T-helper 22 cell (primary cell): ENCODE results near the gene B4GALNT1.
"Not testable (repeated sequence)": the region's sequence is repeated elsewhere in the genome, so short reads cannot be mapped to it uniquely, and the experiment has no call there.

Experiments
- DNase-seq: peaks from one replicate; pipeline ENCODE4 v3.0.0-alpha.2; 2020; ENCODE audit warnings: low read depth

The B4GALNT1 gene

GRCh38 chr12:57607958-57608663, 24.9 kb downstream of the B4GALNT1 start:
- DNase-seq, result no peak

DNA sequence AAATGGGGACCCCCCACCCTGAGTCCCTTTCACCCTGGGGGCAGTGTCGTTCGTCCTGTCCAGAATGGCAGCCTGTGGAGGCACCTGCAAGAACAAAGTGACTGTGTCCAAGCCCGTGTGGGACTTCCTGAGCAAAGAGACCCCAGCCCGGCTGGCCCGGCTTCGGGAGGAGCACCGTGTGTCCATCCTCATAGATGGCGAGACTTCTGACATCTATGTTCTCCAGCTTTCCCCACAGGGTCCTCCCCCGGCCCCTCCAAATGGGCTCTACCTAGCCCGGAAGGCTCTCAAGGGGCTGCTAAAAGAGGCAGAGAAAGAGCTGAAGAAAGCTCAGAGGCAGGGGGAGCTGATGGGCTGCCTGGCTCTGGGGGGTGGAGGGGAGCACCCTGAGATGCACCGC, 26.2 kb downstream of the B4GALNT1 start:
- no peak for DNase-seq

DNA sequence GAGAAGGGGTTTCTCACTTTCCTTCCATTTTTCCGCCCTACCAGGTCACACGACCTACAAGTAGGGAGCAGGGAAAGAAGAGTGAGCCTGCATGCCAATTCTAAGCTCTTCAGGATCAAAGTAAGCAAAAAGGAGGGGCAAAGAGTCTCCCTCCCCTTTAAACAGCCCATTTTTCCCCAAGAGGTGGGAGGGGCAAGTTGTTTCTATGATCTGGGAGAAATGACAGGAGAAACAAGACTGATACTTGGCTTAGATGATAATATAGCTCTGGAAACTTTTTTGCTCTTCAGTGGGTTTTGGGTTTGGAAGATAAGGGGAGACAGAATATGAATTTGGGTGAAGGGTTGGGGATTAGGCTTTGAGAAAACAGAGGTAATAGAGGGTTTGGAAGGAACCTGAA, 26.6 kb downstream of the B4GALNT1 start:
- DNase-seq, result no peak

- DNase-seq, result no peak
Measured at GRCh38 chr12:57605811-57606311, 27.1 kb downstream of the B4GALNT1 start.

- no peak for DNase-seq
Measured at GRCh38 chr12:57604992-57605810, 27.8 kb downstream of the B4GALNT1 start.

DNA sequence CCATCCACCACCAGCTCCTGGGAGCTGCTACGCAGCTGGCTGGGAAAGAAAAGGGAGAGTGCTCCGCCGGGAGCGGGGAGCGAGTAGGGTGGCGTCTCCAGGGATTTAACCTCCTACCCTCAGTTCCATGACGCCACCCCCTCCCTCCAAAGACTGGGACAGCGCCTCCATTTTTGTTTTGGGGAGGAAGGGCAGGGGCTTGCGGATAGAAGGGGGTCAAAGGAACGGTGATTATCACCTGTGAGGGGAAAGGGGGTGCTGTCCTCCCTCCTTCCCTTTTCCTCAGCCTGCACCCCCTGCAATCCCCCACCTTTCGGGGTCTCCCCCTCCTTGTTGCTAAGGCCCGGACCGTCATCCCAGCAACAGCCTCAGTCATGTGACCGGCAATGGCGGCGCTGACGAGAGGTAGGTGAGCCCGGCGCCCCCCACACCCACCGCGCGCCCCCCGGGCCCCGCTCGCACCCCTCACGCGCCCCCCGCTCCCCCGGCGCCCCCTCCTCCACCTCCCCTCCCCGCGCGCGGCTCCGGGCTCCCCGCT, 28.5 kb downstream of the B4GALNT1 start, which contains the start of gene DTX3:
TSS of gene DTX3 (plus strand) at position 371 of the 538 bp plus-strand sequence. CDS start 1,694 bp downstream, outside the sequence.
- DNase-seq, result no peak

GRCh38 chr12:57603815-57604453, 29.1 kb downstream of the B4GALNT1 start:
- DNase-seq, result no peak

GRCh38 chr12:57603324-57603723, 29.7 kb downstream of the B4GALNT1 start:
- no peak for DNase-seq

DNA sequence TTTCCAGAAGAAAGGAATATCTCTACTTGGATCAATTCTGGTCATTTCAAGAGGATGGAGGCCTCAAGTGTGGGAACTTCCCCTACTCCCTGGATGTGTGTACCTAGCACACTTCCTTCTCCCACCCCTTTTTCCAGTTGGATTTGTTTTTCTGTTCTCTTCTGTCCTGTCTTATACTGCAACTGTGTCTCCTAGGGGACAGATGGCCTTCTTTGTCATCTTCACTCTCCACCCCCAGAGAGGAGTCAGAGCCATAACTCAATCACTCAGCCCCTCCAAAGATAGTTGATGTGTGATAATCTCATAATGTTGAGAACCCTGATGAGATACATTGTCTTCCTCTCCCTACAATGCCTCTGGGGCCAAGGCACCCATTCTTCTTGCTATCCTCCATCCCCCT, 30.5 kb downstream of the B4GALNT1 start:
- DNase-seq, result no peak

GRCh38 chr12:57600395-57600794, 32.6 kb downstream of the B4GALNT1 start:
- no peak for DNase-seq

DNA sequence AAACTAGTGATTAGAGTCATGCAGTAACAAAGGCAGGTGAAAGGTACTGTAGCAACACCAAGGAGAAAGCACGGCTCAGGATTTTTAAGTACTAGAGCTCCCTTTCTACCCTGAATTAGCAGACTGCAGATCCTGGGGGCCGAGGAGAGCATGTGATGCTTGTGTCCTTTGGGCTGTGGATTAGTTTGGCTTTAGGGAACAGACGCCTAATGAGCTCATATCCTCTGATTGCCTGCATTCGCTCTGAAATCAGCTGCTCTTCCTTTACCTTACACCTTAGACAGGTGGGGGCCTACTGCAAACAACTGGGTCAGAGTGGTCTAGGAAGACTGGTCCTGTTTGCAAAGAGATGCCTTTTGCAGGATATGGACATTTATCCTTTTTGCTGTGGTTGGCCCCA, 39.8 kb downstream of the B4GALNT1 start:
- DNase-seq, result no peak

- no peak for DNase-seq
Measured at GRCh38 chr12:57592551-57593165, 40.3 kb downstream of the B4GALNT1 start.

GRCh38 chr12:57591782-57592325, 41.1 kb downstream of the B4GALNT1 start:
- no peak for DNase-seq

GRCh38 chr12:57590864-57591781, 41.9 kb downstream of the B4GALNT1 start, which contains the start of gene PIP4K2C:
TSS of gene PIP4K2C (plus strand) at chr12:57591192. CDS start at chr12:57591290, 98 bp downstream.
- peak; percentile 73 for DNase-seq

- DNase-seq, result no peak
Measured at GRCh38 chr12:57590479-57590863, 42.5 kb downstream of the B4GALNT1 start.

DNA sequence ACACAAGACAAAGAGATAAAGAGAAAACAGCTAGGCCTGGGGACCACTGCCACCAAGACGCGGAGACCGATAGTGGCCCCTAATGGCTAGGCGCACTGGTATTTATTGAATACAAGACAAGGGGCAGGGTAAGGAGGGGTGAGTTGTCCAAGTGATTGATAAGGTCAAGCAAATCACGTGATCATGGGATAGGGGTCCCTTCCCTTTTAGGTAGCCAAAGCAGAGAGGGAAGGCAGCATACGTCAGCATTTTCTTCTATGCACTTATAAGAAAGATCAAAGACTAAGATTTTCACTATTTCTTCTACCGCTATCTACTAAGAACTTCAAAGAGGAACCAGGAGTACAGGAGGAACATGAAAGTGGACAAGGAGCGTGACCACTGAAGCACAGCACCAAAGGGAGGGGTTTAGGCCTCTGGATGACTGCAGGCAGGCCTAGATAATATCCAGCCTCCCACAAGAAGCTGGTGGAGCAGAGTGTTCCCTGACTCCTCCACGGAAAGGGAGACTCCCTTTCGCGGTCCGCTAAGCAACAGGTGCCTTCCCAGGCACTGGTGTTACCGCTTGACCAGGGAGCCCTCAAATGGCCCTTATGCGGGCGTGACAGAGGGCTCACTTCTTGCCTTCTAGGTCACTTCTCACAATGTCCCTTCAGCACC, 43.9 kb downstream of the B4GALNT1 start:
- DNase-seq, result not testable (repeated sequence)

GRCh38 chr12:57586832-57587429, 46.1 kb downstream of the B4GALNT1 start:
- DNase-seq, result no peak

- DNase-seq, result no peak
Measured at GRCh38 chr12:57586128-57586527, 46.9 kb downstream of the B4GALNT1 start.

DNA sequence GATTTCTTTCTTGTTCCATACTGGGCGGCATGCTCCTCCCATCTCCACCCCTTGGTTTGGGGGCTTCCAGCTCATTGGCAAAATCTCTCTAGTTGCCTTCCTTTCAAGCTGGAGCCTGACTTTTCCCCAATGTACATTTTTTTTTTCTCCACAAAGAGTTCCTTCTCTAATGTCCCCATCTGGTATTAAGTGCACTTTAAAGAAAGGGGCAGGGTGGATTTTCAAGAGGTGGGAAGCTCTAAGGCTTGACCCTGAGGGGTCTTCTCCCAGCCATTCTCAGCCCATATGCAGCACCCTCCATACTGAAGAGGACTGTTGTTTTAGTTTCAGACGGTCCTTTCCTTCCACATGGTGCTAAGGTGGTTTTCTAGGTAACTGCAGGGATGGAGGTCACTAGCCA, 47.8 kb downstream of the B4GALNT1 start:
- no peak for DNase-seq
